ENCODE results near the gene GALNT7. TPM values are rescaled to one million over a fixed set of nuclear protein-coding genes. Genes with fewer than 3 reads are reported as not detected.

The GALNT7 gene
- total and polyA plus RNA-seq, 2 of the 13 experiments (the other 11 are each of a cell fraction or from before 2014, with no cell fraction given): 0.08 to 0.13 TPM

GRCh38 chr4:173247321-173247720, 78.7 kb downstream of the GALNT7 start:
- DNase-seq (ENCODE audit: low spot score) (no peak), ATAC-seq (no peak), FAIRE-seq (no peak)
- Histone ChIP-seq H3K4me2 (ENCODE audit: low read depth, low read length) (no peak overlapping the region), H3K9me3 (ENCODE audit: low read length) (no peaks in the 10 kb centered on the region), H3K27me3 (ENCODE audit: control insufficient read depth in 1 of 2, insufficient read depth in 2 of 2, low read length in 2 of 2) (no peaks in the 10 kb centered on the region; a peak in 1 of 5 replicates), H2AFZ (ENCODE audit: low read length) (no peak overlapping the region), H3K4me1 (ENCODE audit: insufficient read depth, low read length) (no peaks in the 10 kb centered on the region), H3K36me3 (replicated peaks in 1 of 2; ENCODE audit: control insufficient read depth in 1 of 2, insufficient read depth in 2 of 2, low read length in 2 of 2) (no peaks in the 10 kb centered on the region), H3K9ac (ENCODE audit: insufficient read depth, low read depth, low read length) (no peak overlapping the region), H3K79me2 (ENCODE audit: insufficient read depth, low read length) (no peaks in the 10 kb centered on the region), H4K20me1 (ENCODE audit: insufficient read depth, low read length) (no peaks in the 10 kb centered on the region), H3K4me3 (replicated peaks in 1 of 3; ENCODE audit: insufficient read depth in 1 of 3, low read depth in 2 of 3, low read length in 3 of 3) (no peak overlapping the region), H3K27ac (ENCODE audit: extremely low read length, insufficient read depth, low read length) (no peak overlapping the region)
- BruUV-seq (replicated peaks): no TSS peak
- intact Hi-C loops (cut with micrococcal nuclease; ENCODE audit: unreplicated experiment): no loop called here
- TF ChIP-seq TP53 (CRISPR knock-in tag; conservative IDR thresholded peaks at IDR 0.05) (no peak), ZBTB3 (CRISPR knock-in tag; IDR thresholded peaks at IDR 0.05; ENCODE audit: borderline replicate concordance, low read depth) (no peak), ZNF460 (CRISPR knock-in tag; IDR thresholded peaks at IDR 0.05; ENCODE audit: borderline replicate concordance) (no peak), SMC3 (IDR thresholded peaks at IDR 0.05; ENCODE audit: low read length) (no peak), TOE1 (CRISPR knock-in tag; IDR thresholded peaks at IDR 0.05) (no peak), SIN3A (IDR thresholded peaks at IDR 0.05; ENCODE audit: borderline replicate concordance, low read depth, low read length) (no peak), ARNTL (CRISPR knock-in tag; IDR thresholded peaks at IDR 0.05) (no peak), ZNF547 (CRISPR knock-in tag; IDR thresholded peaks at IDR 0.05) (no peak), ZC3H4 (CRISPR knock-in tag; IDR thresholded peaks at IDR 0.05; ENCODE audit: borderline replicate concordance) (no peak)
- TF ChIP-seq, protein P1, sequence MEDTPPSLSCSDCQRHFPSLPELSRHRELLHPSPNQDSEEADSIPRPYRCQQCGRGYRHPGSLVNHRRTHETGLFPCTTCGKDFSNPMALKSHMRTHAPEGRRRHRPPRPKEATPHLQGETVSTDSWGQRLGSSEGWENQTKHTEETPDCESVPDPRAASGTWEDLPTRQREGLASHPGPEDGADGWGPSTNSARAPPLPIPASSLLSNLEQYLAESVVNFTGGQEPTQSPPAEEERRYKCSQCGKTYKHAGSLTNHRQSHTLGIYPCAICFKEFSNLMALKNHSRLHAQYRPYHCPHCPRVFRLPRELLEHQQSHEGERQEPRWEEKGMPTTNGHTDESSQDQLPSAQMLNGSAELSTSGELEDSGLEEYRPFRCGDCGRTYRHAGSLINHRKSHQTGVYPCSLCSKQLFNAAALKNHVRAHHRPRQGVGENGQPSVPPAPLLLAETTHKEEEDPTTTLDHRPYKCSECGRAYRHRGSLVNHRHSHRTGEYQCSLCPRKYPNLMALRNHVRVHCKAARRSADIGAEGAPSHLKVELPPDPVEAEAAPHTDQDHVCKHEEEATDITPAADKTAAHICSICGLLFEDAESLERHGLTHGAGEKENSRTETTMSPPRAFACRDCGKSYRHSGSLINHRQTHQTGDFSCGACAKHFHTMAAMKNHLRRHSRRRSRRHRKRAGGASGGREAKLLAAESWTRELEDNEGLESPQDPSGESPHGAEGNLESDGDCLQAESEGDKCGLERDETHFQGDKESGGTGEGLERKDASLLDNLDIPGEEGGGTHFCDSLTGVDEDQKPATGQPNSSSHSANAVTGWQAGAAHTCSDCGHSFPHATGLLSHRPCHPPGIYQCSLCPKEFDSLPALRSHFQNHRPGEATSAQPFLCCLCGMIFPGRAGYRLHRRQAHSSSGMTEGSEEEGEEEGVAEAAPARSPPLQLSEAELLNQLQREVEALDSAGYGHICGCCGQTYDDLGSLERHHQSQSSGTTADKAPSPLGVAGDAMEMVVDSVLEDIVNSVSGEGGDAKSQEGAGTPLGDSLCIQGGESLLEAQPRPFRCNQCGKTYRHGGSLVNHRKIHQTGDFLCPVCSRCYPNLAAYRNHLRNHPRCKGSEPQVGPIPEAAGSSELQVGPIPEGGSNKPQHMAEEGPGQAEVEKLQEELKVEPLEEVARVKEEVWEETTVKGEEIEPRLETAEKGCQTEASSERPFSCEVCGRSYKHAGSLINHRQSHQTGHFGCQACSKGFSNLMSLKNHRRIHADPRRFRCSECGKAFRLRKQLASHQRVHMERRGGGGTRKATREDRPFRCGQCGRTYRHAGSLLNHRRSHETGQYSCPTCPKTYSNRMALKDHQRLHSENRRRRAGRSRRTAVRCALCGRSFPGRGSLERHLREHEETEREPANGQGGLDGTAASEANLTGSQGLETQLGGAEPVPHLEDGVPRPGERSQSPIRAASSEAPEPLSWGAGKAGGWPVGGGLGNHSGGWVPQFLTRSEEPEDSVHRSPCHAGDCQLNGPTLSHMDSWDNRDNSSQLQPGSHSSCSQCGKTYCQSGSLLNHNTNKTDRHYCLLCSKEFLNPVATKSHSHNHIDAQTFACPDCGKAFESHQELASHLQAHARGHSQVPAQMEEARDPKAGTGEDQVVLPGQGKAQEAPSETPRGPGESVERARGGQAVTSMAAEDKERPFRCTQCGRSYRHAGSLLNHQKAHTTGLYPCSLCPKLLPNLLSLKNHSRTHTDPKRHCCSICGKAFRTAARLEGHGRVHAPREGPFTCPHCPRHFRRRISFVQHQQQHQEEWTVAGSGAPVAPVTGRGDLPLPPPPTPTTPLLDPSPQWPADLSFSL (CRISPR knock-in tag; IDR thresholded peaks at IDR 0.05): no peak
- WGBS (ENCODE audit: low lambda C conversion rate): 2% methylated on average over 5 of the region's 5 CpGs
- CTCF ChIA-PET (ENCODE audit: low intra/inter-chr PET ratio, low total read pairs): no interaction called here
- POLR2A ChIA-PET: no interaction called here
- in situ Hi-C loops (cut with HindIII; ENCODE audit: extremely low pct_ligation_motif_present, low pct_unique_long_range_greater_than_20kb): no loop called here

All from HepG2 (cell line).